GM21447 (cell line): ENCODE results near the gene EPHA7.

Source experiments
- ATAC-seq: cut with Tn5 transposase; IDR thresholded peaks from one replicate; pipeline ENCODE4 v1.9.1; 2021; ENCODE audit not compliant: unreplicated experiment

The EPHA7 gene

DNA sequence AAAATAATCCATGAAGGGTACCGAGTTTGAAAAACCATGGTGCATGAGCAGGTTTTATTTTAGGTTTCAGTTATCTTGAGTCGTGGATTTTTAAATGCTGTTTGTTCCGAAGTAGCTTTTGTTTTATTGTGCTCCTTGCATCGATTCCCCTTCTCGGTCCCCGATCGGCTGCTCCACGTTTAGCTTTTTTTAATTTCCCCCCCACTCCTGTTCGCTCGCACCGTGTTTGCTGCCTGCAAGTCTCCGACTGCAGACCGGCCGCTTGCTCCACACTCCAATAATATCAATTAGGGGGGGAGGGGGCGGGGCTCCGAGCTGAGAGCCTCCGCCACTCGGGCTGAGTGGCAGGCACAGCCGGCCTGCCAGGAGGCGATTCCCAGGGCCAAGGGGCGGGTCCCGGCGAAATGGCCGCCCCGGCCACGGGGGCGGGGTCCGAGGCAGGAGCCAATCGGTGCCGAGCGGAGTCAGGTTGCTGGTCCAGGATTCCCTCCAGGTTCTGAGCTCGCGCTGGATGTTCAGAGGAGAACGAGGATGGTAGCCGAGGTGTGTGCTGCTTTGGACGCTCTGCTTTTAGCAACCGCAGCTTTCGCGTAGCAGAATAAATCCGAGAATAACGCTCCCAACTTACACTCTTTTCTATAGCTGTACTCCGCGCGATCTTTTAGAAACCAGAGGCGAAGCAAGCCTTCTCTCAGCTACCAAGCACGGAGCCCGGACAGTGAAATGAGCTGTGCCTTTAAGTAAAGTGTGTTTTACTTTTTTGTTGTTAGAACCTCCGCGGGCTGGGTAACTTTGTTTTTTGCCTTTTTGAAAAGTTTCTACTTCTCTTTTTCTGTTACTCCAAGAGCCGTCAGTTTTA, at the start of gene EPHA7:
Gene EPHA7 (minus strand): TSS at position 256 of the 859 bp plus-strand sequence. CDS start 218 bp downstream, at position 38.
- ATAC-seq, result peak; percentile 61

DNA sequence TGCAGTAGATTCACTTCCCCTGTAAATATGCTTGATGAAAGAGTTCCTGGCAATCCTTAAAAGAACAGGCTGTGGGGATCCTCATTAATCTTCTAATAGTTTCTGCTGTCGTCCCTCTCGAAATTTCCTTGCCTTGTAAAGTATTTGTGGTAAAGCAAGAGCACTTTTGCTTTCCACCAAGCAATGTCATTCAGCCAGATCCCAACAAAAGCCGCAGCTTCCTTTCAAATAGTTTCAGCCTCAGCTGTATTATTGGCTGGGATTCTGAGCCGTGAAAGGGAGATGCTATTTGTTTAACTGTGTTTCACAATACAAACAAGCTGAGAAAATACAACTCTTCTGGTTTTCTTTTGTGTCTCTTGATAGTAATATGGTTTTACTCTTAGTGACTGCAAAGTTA, 48.9 kb upstream of the EPHA7 start:
- no peak for ATAC-seq

DNA sequence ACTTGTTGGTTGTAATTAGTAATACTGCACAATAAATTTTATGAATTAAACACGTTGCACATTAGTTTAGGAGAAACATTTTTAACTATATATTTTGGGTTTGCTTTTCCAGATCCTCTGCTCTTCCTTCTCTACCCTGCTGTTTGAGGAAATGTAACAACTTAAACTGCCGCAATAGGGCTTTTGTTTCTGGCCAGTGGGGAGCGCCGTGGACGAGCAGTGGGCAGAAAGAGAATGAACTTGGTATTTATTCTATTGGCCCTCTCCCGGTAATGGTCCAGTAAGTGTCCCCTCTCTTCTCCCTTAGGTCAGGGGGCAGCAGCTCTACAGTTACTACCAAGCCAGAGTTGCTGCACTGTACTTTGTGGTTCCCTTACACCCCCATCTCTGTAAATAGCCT, 35.2 kb upstream of the EPHA7 start:
- ATAC-seq, result no peak

DNA sequence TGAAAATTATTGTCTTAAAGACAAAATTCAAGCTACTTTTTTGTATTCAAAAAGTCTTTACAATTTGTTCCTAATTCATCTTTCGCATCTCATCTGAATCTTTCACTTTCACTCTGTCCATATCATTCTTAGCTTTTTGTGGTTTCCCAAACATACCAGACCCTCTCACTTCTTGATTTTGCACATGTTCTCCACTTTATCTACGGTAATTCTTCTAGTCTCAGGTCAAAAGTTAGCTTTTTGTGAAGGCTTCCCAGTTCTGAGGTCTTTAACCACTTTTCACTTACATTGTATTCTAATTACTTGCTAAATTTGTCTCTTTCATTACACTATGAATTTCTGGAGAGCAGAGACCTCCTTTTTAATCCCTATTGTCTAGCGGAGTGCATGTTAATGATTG, 34.6 kb upstream of the EPHA7 start:
- ATAC-seq, result peak; percentile 55

DNA sequence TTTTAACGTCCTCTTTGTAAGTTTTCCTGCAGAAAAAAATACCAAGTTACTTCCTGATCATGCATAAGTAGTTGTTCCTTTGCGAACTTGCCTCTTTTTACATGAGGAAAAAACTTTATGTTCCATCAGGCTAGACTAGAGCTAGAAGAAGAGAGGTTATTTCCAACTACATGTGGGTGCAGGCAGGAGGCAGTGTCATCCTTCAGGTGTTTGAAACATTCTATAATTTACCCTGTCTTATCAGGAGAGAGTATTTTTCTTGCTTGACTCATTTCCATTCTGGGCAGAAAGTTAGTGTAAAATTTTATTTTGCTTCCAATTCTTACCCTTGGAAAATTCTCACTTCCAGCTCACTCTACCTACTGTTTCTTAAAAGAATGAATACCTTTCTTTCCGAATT, 28.5 kb upstream of the EPHA7 start:
- ATAC-seq, result no peak

DNA sequence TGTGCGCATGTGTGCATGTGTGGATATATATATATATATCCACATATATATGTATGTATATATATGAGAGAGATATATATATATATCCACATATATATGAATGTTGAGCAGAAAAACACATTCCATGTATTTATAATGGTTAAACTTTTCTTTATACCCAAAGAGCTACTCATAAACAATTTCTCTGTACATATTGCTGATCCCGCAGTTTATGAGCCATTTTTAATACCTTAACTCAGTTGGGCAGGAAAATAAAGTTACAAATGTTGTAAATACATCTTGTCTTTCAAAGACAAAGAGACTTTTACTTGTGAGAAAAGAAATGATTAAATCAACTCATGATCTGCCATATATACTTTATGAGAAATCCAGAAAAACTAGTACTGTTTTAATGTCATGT, 18.1 kb upstream of the EPHA7 start:
- no peak for ATAC-seq

DNA sequence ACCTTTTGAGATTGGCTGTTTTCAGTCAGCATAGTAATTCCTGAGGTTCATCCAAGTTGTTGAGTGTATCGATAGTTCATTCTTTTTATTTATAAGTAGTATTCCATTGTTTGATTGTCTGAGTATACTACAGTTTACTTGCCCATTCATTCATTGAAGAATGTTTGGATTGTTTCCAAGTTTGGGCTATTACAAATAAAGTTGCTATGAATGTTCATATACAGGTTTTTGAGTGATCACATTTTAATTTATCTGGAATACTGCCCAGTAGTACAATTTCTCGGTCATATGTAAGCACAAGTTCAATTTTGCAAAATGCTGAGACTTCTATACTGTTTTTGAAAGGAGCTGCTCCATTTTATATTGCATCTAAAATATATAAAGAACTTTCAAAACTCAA, 14.2 kb upstream of the EPHA7 start:
- no peak for ATAC-seq

DNA sequence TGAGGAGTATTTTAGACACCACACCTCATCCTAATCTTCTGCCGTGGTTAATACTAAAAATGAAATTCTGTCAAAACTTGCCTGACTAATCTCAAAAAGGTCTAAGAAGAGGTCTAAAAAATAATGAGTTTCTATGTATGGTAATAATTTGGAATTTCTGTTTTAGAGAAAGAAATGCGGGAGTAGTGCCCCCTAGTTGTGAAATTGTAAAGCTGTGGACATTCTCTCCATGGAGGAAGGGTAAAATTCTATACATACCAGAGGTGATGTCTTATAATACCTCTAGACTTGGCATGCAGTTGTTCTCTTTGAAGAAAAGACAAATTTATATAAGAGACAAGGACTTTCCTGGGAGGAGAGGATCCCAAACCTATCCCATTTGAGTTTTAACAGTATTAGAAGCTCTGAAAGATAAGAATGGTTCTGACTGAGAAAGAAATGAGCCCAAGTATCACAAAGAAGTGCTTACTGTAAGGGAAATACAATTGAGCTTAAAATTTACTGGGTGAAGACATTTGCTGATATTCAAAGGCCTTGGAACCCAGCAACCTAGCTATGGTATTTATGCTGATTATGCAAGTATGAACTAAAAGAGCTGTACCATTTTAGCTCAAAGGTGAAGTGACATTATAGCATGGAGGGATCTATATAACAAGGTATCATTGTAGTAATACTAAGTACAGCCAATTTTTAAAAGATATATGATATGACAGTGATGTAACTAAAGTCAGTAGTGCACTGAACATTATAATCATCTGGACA, 5.1 kb upstream of the EPHA7 start:
- ATAC-seq, result no peak

DNA sequence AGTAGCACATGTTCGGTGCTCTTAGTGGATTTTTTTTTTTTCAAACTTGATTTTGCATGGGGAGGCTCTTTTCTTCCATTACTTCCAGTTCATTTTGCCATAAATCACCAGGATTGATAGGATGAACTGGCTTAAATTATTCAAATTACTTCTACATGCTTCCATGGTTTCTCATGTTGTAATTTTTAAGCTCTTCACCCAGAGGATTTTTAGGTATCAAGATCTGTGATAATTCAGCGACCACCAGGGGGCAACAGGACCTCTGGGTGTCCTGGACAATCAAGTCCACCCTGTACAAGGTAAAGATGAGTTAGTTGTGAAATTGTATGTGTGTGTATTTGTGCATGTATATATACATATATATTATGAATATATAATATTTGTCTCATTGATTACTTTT, 4.2 kb upstream of the EPHA7 start:
- ATAC-seq, result no peak

DNA sequence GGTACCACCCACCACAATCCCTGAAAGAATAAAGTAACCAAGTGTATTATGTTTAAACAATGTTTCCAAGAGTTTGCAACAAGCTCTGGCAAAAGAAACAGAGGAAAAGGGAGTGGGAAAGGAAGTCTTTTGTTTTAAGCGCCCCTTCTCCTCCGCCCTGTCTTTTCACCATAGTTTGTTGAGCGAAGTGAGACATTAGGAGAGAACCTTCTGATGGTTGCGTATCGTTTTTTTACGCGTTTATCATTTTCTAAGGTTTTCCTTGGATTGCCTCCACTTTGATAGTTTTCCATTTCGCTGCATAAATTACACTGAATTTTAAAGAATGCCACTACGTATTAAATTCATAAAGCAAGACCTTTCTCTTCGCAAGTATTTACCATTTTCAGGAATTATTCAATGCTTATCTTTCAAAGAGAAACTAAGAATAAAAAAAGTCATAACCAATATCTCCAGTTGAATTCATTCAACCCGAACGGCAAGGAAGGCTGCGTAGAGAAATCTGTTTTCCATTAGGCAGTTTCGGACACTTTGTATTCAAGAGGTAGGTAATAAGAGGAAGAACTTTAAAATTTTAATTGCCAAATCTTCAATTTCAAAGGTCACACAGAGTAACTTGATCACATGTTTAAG, 920 bp upstream of the EPHA7 start:
- ATAC-seq, result no peak

DNA sequence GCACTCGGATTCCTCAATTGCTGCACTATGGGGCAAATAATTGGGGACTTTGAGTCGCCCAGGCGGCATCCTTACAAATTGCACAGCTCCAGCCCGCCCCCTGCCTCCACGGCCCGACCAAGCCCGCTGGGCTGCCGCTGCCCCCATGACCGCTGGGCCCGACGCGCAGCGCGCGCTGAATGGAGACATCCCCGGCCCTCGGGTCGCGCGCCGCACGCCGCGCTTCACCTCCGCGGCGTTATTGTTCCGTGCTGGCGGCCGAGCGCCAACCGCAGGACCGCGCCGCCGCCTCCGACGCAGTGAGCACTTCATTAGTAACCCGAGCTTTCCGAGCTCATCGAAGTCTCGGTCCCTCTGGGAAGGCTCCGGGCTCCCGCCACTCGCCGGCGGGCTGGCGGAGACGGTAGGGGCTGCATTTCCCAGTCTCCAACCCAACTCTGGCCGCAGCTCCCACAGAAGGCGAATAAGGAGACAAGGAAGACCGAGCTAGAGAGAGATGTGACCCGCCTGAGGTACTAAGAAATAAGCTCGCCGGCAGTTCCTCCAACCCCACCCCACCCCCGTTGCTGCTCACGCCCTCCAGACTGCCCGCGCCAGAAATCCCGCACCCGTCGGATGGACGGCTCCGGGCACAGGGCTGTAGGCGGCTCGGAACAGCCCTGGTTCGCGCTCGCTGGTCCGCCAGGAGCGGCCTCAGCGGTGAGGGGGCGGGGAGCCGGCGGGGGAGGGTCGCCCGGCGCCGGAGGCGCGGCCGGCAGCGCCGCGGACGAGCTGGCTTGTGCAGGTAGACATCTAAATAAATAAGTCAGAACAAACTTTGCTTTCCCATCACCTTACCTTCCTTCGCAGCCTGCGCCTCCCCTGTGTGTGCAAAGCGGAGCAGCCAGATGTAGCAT, 703 bp downstream of the EPHA7 start:
- ATAC-seq, result peak; percentile 10

DNA sequence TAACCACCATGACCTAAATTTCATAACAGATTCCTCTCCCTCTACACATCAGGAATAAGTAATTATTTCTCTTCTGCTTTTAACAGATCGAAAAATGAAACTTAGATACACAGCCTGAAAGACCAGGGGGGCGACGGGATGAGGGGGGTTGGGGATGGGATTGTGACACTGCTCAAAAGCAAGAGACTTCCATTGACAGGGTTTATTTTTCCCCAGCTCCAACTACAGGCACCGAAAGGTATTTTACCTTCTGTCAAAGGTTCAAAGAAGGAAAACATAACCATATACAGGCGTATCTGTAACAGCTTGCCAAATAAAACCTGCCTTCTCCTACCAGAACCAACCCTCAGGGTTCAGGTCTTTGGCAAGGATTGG, 1.3 kb downstream of the EPHA7 start:
- no peak for ATAC-seq

DNA sequence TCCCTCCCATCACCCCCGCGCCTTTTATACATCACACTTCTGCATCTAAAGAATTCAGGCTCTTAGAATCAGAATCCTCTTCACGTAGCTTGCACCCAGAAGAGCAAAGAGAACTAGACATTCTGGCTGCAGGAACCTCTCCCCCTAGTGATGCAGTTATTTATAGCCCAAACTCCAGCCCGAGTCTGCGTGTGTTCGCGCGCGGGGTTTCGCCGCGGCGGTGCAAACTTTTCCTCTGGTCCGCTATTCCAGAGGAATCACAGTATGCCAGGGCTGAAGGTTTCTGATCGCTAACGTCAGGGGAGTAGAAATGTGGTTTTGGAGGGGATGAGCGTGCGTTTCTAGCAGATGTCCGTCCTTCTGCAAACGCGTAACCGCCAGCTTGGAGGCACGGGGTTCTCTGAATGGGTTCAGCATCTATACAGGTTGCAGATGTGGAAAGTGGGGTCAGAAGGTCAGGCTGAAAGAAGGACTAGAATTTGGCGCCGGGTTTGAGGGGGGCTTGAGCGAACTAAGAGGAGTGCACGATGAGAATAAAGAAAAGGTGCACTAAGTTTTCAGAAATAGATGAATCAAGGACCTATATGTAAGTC, 1.8 kb downstream of the EPHA7 start:
- no peak for ATAC-seq

DNA sequence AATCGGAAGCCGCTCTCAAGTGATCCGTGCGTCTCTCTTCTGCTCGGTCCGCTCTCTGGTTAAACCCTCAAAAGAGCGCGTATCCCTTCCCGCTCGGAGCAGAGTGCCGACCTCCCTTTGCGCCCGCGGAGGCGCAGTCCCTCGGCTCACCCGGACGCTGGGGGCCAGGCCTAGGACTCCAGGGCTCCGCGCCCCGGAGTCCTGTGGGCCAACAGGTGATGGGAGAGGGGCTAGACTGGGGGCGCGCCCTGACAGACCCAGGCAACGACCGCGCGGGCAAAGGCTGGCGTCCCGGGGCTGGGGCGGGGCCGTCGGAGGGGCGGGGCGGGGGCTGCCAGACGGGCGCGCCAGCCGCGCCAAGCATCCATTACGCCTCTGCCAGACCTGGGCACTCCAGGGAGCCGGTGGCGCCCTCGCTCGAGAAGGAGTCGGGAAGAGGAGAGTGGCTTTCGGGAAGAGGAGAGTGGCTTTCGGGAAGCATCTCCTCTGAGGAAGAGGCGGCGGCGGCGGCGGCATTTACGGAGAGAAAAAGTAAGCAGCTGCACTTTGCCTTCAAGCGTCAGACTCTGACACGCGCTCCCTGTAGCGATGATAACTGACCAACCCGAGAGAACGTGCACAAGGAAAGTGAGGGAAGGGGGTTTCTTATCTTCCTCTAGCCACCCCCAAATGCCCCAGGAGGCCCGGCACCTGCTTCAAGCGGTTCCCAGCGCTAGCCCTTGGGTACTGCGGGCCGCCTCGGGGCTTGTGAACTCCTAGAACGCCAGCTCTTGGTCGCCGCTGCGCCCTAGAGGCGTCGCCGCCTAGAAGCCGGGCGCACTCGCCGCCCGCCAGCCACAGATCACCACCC, 2.6 kb downstream of the EPHA7 start:
- no peak for ATAC-seq

DNA sequence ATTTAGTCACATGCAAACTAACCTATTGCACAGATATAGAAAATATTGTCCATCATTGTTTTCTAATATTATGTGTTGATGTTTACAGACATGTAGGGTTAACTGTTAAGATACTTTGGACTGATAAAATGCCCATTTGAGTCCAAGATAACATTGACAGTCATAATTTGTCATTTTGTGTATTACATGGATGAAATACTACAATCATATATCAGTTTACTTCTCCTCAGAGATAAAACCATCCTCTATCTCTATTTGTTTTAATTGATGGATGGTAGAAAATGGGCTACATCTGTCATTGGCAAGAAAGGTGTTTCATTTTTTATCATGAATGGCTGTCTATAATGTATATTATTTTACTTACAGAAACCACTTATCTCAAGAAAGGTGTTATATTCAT, 6.2 kb downstream of the EPHA7 start:
- no peak for ATAC-seq

DNA sequence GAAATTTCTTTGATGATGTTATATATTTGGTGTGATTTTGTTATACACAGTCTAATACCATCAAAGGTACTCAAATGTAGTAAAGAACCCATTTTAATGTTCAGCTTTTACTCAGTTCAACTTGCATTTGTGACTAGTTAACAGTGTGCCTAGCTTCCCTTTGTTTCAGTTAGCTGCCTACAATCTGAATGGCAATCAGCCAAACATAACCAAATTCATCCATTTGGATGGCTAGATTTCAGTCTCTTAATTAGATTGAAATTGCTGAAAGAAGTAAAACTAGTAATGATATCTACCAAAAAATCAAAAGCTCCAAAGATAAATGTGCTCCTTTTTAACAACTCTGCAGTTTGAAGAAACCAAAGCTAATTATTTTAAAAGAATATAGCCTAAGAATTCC, 6.9 kb downstream of the EPHA7 start:
- ATAC-seq, result no peak

DNA sequence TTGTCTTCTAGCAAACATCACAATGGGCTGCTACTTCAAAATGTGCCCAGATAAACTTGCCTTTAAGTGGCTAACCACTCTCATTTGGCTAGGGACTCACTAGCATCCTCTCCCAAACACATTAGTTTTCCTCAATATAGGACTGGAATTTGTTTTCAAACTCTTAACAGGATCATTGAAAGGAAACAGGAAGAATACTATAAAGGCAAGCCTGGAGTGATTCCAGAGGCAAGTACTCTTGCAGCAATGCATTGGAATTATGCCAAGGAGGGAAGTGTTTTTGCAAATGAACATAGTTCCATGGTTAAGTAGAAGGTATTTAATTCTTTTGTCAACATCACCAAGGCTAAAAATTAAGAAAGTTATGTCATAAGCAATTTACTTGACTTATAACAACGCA, 12.2 kb downstream of the EPHA7 start:
- no peak for ATAC-seq

DNA sequence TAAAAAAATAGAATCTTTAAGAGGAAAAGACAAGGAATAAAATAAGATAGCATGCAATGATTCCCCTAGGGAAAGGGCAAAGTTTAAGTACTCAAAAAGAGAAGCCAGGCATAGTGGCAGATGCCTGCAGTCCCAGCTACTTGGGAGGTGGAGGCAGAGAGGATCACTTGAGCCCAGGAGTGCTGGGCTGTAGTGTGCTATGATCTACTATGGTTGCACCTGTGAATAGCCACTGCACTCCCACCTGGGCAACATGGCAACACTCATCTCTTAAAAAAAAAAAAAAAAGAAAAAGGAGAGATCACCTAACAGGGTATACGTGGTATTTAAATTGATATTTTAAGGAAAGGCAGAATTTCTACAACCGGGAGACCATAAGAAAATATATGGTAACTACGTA, 16.0 kb downstream of the EPHA7 start:
- ATAC-seq, result no peak

DNA sequence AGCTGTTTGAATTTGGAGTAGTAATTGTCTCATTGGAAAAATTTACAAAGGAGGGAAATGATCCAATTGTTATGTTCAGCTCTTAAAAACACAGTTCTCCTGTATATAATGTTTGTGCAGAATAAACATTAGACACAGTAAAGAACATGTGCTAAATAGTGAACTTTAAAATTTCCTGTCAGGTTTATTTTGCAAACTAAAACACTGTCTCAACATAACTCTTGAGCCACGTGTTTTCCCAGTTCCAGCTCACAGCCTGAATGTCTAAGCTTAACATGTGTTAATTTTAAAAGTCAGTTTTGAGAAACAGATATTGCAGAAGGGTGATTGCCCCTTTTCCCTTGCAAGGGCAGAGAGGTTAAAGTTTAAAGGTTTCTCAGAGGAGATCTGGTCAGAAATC, 20.6 kb downstream of the EPHA7 start:
- no peak for ATAC-seq

DNA sequence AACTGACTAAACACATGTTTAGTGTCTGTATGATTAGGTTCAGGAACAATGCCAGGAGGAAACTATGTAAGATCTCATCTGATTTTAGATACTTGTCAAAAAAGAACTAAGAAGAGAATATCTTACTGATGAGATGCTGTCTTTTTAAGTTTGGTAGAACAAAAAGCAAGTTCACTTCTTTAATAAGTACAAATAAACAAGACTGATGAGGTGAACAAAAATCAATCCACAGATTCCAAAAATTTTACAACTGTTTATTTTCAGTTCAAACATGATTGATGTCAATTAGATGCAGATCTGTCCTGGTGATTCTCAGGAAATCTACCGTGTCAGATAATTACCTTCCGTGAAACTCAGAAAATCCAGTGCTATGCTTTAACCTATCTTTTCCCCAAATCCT, 24.9 kb downstream of the EPHA7 start:
- ATAC-seq, result no peak
